Upper lobe of left lung (tissue), 4 donors: ENCODE data around the gene ZNF816.

Experiments used
- EP300 ChIP-seq, 4 donors: sonication (generic); formaldehyde crosslinking; IDR thresholded peaks; one replicate each; pipeline ENCODE4 v1.5.1; 2017; ENCODE audit warnings: antibody characterized with exemption in 4 of 4, control low read depth in 2 of 4
- POLR2AphosphoS5 ChIP-seq, 2 donors: sonication (generic); formaldehyde crosslinking; IDR thresholded peaks; one replicate each; pipeline ENCODE4 v1.5.1; 2017; ENCODE audit warnings: antibody characterized with exemption in 2 of 2
- TF ChIP-seq, protein P1 (sequence below), 6 experiments: fragments of 450-650 bp in 4 of 6; fragments of 200-600 bp in 2 of 6; sonication (generic) in 2 of 6; IDR thresholded peaks; one replicate each; pipeline ENCODE4 v1.5.1; 2016 to 2019; ENCODE audit warnings: antibody characterized with exemption in 6 of 6

DNA sequence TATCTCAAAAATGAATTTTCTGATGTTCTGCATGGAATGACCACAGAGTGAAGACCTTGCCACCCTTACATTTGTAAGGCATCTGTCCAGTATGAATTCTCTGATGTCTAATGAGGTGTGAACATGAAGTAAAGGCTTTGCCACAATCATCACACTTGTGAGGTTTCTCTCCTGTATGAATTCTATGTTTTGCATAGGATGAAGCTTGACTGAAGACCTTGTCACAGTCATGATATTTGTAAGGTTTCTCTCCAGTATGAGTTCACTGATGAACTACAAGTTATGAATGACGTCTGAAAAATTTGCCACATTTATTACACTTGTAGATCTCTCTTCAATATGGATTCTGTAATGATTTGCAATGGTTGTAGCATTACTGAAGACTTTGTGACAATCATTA is 13.3 kb downstream of the ZNF816 start:
- TF ChIP-seq, protein P1, sequence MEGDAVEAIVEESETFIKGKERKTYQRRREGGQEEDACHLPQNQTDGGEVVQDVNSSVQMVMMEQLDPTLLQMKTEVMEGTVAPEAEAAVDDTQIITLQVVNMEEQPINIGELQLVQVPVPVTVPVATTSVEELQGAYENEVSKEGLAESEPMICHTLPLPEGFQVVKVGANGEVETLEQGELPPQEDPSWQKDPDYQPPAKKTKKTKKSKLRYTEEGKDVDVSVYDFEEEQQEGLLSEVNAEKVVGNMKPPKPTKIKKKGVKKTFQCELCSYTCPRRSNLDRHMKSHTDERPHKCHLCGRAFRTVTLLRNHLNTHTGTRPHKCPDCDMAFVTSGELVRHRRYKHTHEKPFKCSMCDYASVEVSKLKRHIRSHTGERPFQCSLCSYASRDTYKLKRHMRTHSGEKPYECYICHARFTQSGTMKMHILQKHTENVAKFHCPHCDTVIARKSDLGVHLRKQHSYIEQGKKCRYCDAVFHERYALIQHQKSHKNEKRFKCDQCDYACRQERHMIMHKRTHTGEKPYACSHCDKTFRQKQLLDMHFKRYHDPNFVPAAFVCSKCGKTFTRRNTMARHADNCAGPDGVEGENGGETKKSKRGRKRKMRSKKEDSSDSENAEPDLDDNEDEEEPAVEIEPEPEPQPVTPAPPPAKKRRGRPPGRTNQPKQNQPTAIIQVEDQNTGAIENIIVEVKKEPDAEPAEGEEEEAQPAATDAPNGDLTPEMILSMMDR (IDR thresholded peaks at IDR 0.05): no peak
- TF ChIP-seq EP300 (IDR thresholded peaks at IDR 0.05) (no peak), POLR2AphosphoS5 (IDR thresholded peaks at IDR 0.05) (no peak)
